Heart left ventricle (tissue), 13 donors: ENCODE measurements around the gene KIF2A.

Experiments
- POLR2A ChIP-seq, 2 donors: fragments of 450-650 bp; IDR thresholded peaks; one replicate each; pipeline ENCODE4 v1.6.1; 2017; ENCODE audit warnings: antibody characterized with exemption in 2 of 2, mild to moderate bottlenecking in 2 of 2, moderate library complexity in 2 of 2
- TF ChIP-seq, protein P1 (sequence below), 12 donors: fragments of 200-600 bp; sonication (generic) in 4 of 12; IDR thresholded peaks; one replicate each; pipeline versions ENCODE4 v1.5.0 to v1.8.0; 2018 to 2022; ENCODE audit warnings: antibody characterized with exemption in 12 of 12, mild to moderate bottlenecking in 5 of 12
- donor health status: ischemic (EF 13 %, LVEDD 7.1; RV severe dilation, severe dysfunction).
- donor health status: DM: no; HTN: yes; CAD: no.
- donor health status: DM: no; HTN: no; CAD: no.
- donor health status: ischemic (EF 25% LVEDD 6.9; RV normal size, moderate dysfunction).
- donor health status: ischemic (EF 25% LVEDD 5.7; RV mildly dilated, moderate dysfunction).
- donor health status: ischemic (EF 35%, LVEDD 5.7; RV mildly dilated, moderate dysfunction).
- donor health status: nonischemic (EF 11% LVEDD 7.7; RV severe dilation, severe dysfunction).
- donor health status: DM: yes; HTN: yes; CAD: no.
- donor health status: PGD.
- donor health status: ischemic (EF 29% LVEDD 5.4; RV normal size, mild dysfunction).
- donor health status: nonischemic (EF 23%, LVEDD 6.1; RV moderate dilation, normal function).

- TF ChIP-seq, protein P1, sequence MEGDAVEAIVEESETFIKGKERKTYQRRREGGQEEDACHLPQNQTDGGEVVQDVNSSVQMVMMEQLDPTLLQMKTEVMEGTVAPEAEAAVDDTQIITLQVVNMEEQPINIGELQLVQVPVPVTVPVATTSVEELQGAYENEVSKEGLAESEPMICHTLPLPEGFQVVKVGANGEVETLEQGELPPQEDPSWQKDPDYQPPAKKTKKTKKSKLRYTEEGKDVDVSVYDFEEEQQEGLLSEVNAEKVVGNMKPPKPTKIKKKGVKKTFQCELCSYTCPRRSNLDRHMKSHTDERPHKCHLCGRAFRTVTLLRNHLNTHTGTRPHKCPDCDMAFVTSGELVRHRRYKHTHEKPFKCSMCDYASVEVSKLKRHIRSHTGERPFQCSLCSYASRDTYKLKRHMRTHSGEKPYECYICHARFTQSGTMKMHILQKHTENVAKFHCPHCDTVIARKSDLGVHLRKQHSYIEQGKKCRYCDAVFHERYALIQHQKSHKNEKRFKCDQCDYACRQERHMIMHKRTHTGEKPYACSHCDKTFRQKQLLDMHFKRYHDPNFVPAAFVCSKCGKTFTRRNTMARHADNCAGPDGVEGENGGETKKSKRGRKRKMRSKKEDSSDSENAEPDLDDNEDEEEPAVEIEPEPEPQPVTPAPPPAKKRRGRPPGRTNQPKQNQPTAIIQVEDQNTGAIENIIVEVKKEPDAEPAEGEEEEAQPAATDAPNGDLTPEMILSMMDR (IDR thresholded peaks at IDR 0.05) = no peak
- TF ChIP-seq POLR2A (IDR thresholded peaks at IDR 0.05) = no peak
Observed at GRCh38 chr5:62268792-62269191, 37.2 kb upstream of the KIF2A start.
